MM.1S (cell line): ENCODE data around the gene TMEM253.

Source experiments
- DNase-seq: peaks from one replicate; pipeline ENCODE4 v3.0.0-alpha.2; 2015
- H2AFZ ChIP-seq: fragments of 300-600 bp; sonication (generic); 2 replicates; pipeline ENCODE4 v1.6.0; 2016; ENCODE audit warnings: antibody characterized with exemption, low read length
- H3F3A ChIP-seq: fragments of 300-600 bp; sonication (generic); 2 replicates; pipeline ENCODE4 v1.6.1; 2016; ENCODE audit warnings: mild to moderate bottlenecking, antibody characterized with exemption, low read length, moderate library complexity, mixed read lengths; ENCODE audit not compliant: insufficient read depth
- H3K27ac ChIP-seq: fragments of 300-600 bp; sonication (generic); 2 replicates; pipeline ENCODE4 v1.5.1; 2016; ENCODE audit warnings: mild to moderate bottlenecking, low read length
- H3K27me3 ChIP-seq: fragments of 300-600 bp; sonication (generic); replicated peaks from 2 replicates; pipeline ENCODE4 v1.6.0; 2016; ENCODE audit warnings: low read length; ENCODE audit not compliant: insufficient read depth
- H3K36me3 ChIP-seq: fragments of 300-600 bp; sonication (generic); replicated peaks from 2 replicates; pipeline ENCODE4 v1.6.1; 2016; ENCODE audit warnings: mild to moderate bottlenecking, low read length, mixed read lengths; ENCODE audit not compliant: insufficient read depth
- H3K4me1 ChIP-seq: fragments of 300-600 bp; sonication (generic); 2 replicates; pipeline ENCODE4 v1.6.1; 2016; ENCODE audit warnings: low read length, mixed read lengths
- H3K4me2 ChIP-seq: fragments of 300-600 bp; sonication (generic); 2 replicates; pipeline ENCODE4 v1.6.0; 2016; ENCODE audit warnings: low read depth, low read length
- H3K4me3 ChIP-seq: fragments of 300-600 bp; sonication (generic); 2 replicates; pipeline ENCODE4 v1.5.1; 2016; ENCODE audit warnings: low read length, mixed read lengths
- H3K79me2 ChIP-seq: fragments of 300-600 bp; sonication (generic); 2 replicates; pipeline ENCODE4 v1.6.1; 2016; ENCODE audit warnings: mixed run types, low read length, mixed read lengths
- H3K9ac ChIP-seq: fragments of 300-600 bp; sonication (generic); 2 replicates; pipeline ENCODE4 v1.6.1; 2016; ENCODE audit warnings: low read length, mixed read lengths
- H3K9me2 ChIP-seq: fragments of 300-600 bp; sonication (generic); replicated peaks from 2 replicates; pipeline ENCODE4 v1.6.1; 2016; ENCODE audit warnings: mild to moderate bottlenecking, low read length, mixed read lengths; ENCODE audit not compliant: insufficient read depth
- H3K9me3 ChIP-seq: fragments of 300-600 bp; sonication (generic); replicated peaks from 2 replicates; pipeline ENCODE4 v1.6.1; 2016; ENCODE audit warnings: mild to moderate bottlenecking, low read length, mixed read lengths; ENCODE audit not compliant: insufficient read depth
- H4K20me1 ChIP-seq: fragments of 300-600 bp; sonication (generic); 2 replicates; pipeline ENCODE4 v1.6.1; 2016; ENCODE audit warnings: mild to moderate bottlenecking, low read length, moderate library complexity, mixed read lengths; ENCODE audit not compliant: insufficient read depth
- CTCF ChIP-seq: fragments of 300-600 bp; sonication (generic); IDR thresholded peaks from 2 replicates; pipeline ENCODE4 v1.5.1; 2016; ENCODE audit warnings: antibody characterized with exemption, low read length, mixed read lengths
- EZH2 ChIP-seq: fragments of 300-600 bp; sonication (generic); optimal IDR thresholded peaks from 2 replicates; pipeline ENCODE3; 2017; ENCODE audit warnings: low read depth, mild to moderate bottlenecking, antibody characterized with exemption, low read length, mixed read lengths
- EZH2phosphoT487 ChIP-seq: fragments of 300-600 bp; sonication (generic); IDR thresholded peaks from 2 replicates; pipeline ENCODE4 v1.6.1; 2018; ENCODE audit warnings: antibody characterized with exemption, low read length

The TMEM253 gene

GRCh38 chr14:21103710-21104447 is 3.0 kb downstream of the TMEM253 start:
- no peaks in the 10 kb centered on the region for H4K20me1 ChIP-seq
- peak overlapping the region; percentile 97 for H3K9ac ChIP-seq
- no peaks in the 10 kb centered on the region for H3K79me2 ChIP-seq
- H3K9me3 ChIP-seq = no peaks in the 10 kb centered on the region
- DNase-seq = peak; percentile 89
- peak overlapping the region; percentile 61 for H2AFZ ChIP-seq
- H3F3A ChIP-seq = peaks cover 10% of the 10 kb centered on the region
- H3K4me2 ChIP-seq = peak overlapping the region; percentile 89
- peak overlapping the region; percentile 76 for H3K4me3 ChIP-seq
- H3K36me3 ChIP-seq = no peaks in the 10 kb centered on the region
- peak overlapping the region; percentile 95 for H3K27ac ChIP-seq
- H3K9me2 ChIP-seq = no peaks in the 10 kb centered on the region
- H3K4me1 ChIP-seq = peaks cover 37% of the 10 kb centered on the region
- TF ChIP-seq EZH2phosphoT487 (no peak), CTCF (peak; percentile 53)
- no peaks in the 10 kb centered on the region for H3K27me3 ChIP-seq

- Histone ChIP-seq H3K9me2 (no peaks in the 10 kb centered on the region), H3K79me2 (no peaks in the 10 kb centered on the region), H4K20me1 (no peaks in the 10 kb centered on the region), H3K27ac (peak overlapping the region; percentile 95), H2AFZ (0 out of 2 replicates have a peak overlapping the region, but pooled peaks have one; percentile 61), H3K4me1 (peaks cover 38% of the 10 kb centered on the region), H3K9me3 (no peaks in the 10 kb centered on the region), H3K9ac (peak overlapping the region; percentile 97), H3K4me2 (peak overlapping the region; percentile 89), H3K36me3 (no peaks in the 10 kb centered on the region), H3K27me3 (no peaks in the 10 kb centered on the region), H3F3A (peaks cover 16% of the 10 kb centered on the region), H3K4me3 (peak overlapping the region; percentile 76)
- TF ChIP-seq EZH2phosphoT487 (no peak), EZH2 (no peak), CTCF (peak; percentile 73)
- peak; percentile 65 for DNase-seq
These were observed 3.7 kb downstream of the TMEM253 start for GRCh38 chr14:21104448-21105060.

- Histone ChIP-seq H4K20me1 (no peaks in the 10 kb centered on the region), H3F3A (peaks cover 18% of the 10 kb centered on the region), H3K79me2 (no peaks in the 10 kb centered on the region), H3K4me3 (no peak overlapping the region), H3K27ac (peak overlapping the region; percentile 95; the same call in 1 of the 2 replicates), H3K36me3 (no peaks in the 10 kb centered on the region), H3K4me1 (peaks cover 41% of the 10 kb centered on the region), H3K9ac (peak overlapping the region; percentile 97; the same call in 1 of the 2 replicates), H3K27me3 (no peaks in the 10 kb centered on the region), H3K9me2 (no peaks in the 10 kb centered on the region), H3K4me2 (peak overlapping the region; percentile 89), H2AFZ (no peak overlapping the region), H3K9me3 (no peaks in the 10 kb centered on the region)
- TF ChIP-seq EZH2phosphoT487 = no peak
- no peak for TF ChIP-seq EZH2
- no peak for TF ChIP-seq CTCF
- no peak for DNase-seq
These were observed 4.2 kb downstream of the TMEM253 start for GRCh38 chr14:21105095-21105494.
